Nephron (organoid): Measurements from ENCODE around the gene THAP4.

Experiments used
- H3K27ac Mint-ChIP-seq, 3 experiments: 2 replicates each; pipeline ENCODE4 v1.8.0; 2020; ENCODE audit warnings: mixed read lengths in 3 of 3, mild to moderate bottlenecking in 2 of 3, moderate library complexity in 1 of 3
- H3K27me3 Mint-ChIP-seq: 2 replicates; pipeline ENCODE4 v1.8.0; 2021; ENCODE audit warnings: low read depth, mild to moderate bottlenecking, moderate library complexity, mixed read lengths
- H3K36me3 Mint-ChIP-seq: 2 replicates; pipeline ENCODE4 v1.8.0; 2020; ENCODE audit warnings: low read depth, mixed read lengths
- H3K4me1 Mint-ChIP-seq: 2 replicates; pipeline ENCODE4 v1.8.0; 2020; ENCODE audit warnings: mixed read lengths
- H3K4me3 Mint-ChIP-seq, 3 experiments: 2 replicates each; pipeline ENCODE4 v1.8.0; 2020; ENCODE audit warnings: mild to moderate bottlenecking in 3 of 3, mixed read lengths in 3 of 3, moderate library complexity in 2 of 3
- H3K9me3 Mint-ChIP-seq: 2 replicates; pipeline ENCODE4 v1.8.0; 2020; ENCODE audit warnings: mixed read lengths
- CTCF ChIP-seq, 3 experiments: fragments of 200-600 bp; sonication (generic); IDR thresholded peaks; one replicate each; pipeline ENCODE4 v1.5.0; 2021; ENCODE audit warnings: antibody characterized with exemption in 3 of 3; ENCODE audit not compliant: unreplicated experiment in 3 of 3

Gene THAP4

GRCh38 chr2:241599615-241600014, 37.3 kb downstream of the THAP4 start:
- H3K27me3 Mint-ChIP-seq, result no peaks in the 10 kb centered on the region
- H3K27ac Mint-ChIP-seq, result no peak overlapping the region
- no peak overlapping the region for H3K4me3 Mint-ChIP-seq
- TF ChIP-seq CTCF (IDR thresholded peaks at IDR 0.05; ENCODE audit: unreplicated experiment in 3 of 3), result no peak
- H3K36me3 Mint-ChIP-seq, result peaks cover 47% of the 10 kb centered on the region
- no peaks in the 10 kb centered on the region for H3K9me3 Mint-ChIP-seq
- H3K4me1 Mint-ChIP-seq, result peaks cover 6% of the 10 kb centered on the region

GRCh38 chr2:241598487-241598886, 38.5 kb downstream of the THAP4 start:
- H3K9me3 Mint-ChIP-seq, result no peaks in the 10 kb centered on the region
- H3K4me3 Mint-ChIP-seq, result no peak overlapping the region
- H3K27me3 Mint-ChIP-seq, result no peaks in the 10 kb centered on the region
- TF ChIP-seq CTCF (IDR thresholded peaks at IDR 0.05; ENCODE audit: unreplicated experiment in 3 of 3), result peak in 1 of 3 experiments; percentile 25
- peaks cover 6% of the 10 kb centered on the region for H3K4me1 Mint-ChIP-seq
- peaks cover 49% of the 10 kb centered on the region for H3K36me3 Mint-ChIP-seq
- no peak overlapping the region for H3K27ac Mint-ChIP-seq

- Mint-ChIP-seq H3K27ac (no peak overlapping the region), H3K36me3 (peaks cover 50% of the 10 kb centered on the region), H3K9me3 (no peaks in the 10 kb centered on the region), H3K4me1 (peaks cover 6% of the 10 kb centered on the region), H3K4me3 (no peak overlapping the region), H3K27me3 (no peaks in the 10 kb centered on the region)
- no peak for TF ChIP-seq CTCF (IDR thresholded peaks at IDR 0.05; ENCODE audit: unreplicated experiment in 3 of 3)
Observed at GRCh38 chr2:241598061-241598460, 38.9 kb downstream of the THAP4 start.

- no peaks in the 10 kb centered on the region for H3K9me3 Mint-ChIP-seq
- peaks cover 6% of the 10 kb centered on the region for H3K4me1 Mint-ChIP-seq
- H3K36me3 Mint-ChIP-seq, result peaks cover 51% of the 10 kb centered on the region
- H3K27me3 Mint-ChIP-seq, result no peaks in the 10 kb centered on the region
- H3K4me3 Mint-ChIP-seq, result no peak overlapping the region
- no peak for TF ChIP-seq CTCF (IDR thresholded peaks at IDR 0.05; ENCODE audit: unreplicated experiment in 3 of 3)
- no peak overlapping the region for H3K27ac Mint-ChIP-seq
Observed at GRCh38 chr2:241597561-241597960, 39.4 kb downstream of the THAP4 start.

- Mint-ChIP-seq H3K27me3 (no peaks in the 10 kb centered on the region), H3K36me3 (peaks cover 43% of the 10 kb centered on the region), H3K9me3 (no peaks in the 10 kb centered on the region)
Observed at GRCh38 chr2:241595600-241596140, 41.3 kb downstream of the THAP4 start.

More at GRCh38 chr2:241595600-241596140, 41.3 kb downstream of the THAP4 start:
- Mint-ChIP-seq H3K4me1 (peaks cover 6% of the 10 kb centered on the region), H3K27ac (no peak overlapping the region), H3K4me3 (no peak overlapping the region)
- peak; percentile 20 to 39 (median 23) for TF ChIP-seq CTCF (IDR thresholded peaks at IDR 0.05; ENCODE audit: unreplicated experiment in 3 of 3)
